Measurements from ENCODE around the gene FAM120C. TPM values are rescaled to one million over a fixed set of nuclear protein-coding genes. Genes with fewer than 3 reads are reported as not detected.

FAM120C gene
- total RNA-seq, 4 donors from 2014 or later = 4.6 to 7.7 (median 6.8) TPM

DNA sequence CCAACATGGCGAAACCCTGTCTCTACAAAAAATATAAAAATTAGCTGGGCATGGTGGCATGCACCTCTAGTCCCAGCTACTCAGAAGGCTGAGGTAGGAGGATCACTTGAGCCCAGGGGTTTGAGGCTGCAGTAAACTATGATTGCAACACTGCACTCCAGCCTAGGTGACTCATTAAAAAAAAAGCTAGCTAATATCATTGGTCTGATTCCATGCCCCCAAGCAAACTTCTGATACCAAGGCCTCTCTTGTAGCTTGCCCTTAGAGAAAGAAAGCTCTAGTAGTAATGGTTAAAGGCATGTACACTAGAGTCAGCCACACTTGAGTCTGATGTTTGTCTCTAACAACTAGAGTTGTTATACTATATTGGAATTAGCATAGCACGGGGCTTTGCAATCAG lies 106.2 kb downstream of the FAM120C start:
- Histone ChIP-seq H3K4me1 (no peaks in the 10 kb centered on the region), H3K9me3 (no peaks in the 10 kb centered on the region), H3K27ac (no peak overlapping the region), H3K27me3 (no peaks in the 10 kb centered on the region), H3K4me3 (no peak overlapping the region), H3K36me3 (peaks cover 0 to 59% of the 10 kb centered on the region in 2 donors)
- WGBS, 2 donors (ENCODE audit: low coverage in 1 of 2) = 90 to 100% methylated on average over 1 to 2 of the region's 2 CpGs
- TF ChIP-seq, protein P1, sequence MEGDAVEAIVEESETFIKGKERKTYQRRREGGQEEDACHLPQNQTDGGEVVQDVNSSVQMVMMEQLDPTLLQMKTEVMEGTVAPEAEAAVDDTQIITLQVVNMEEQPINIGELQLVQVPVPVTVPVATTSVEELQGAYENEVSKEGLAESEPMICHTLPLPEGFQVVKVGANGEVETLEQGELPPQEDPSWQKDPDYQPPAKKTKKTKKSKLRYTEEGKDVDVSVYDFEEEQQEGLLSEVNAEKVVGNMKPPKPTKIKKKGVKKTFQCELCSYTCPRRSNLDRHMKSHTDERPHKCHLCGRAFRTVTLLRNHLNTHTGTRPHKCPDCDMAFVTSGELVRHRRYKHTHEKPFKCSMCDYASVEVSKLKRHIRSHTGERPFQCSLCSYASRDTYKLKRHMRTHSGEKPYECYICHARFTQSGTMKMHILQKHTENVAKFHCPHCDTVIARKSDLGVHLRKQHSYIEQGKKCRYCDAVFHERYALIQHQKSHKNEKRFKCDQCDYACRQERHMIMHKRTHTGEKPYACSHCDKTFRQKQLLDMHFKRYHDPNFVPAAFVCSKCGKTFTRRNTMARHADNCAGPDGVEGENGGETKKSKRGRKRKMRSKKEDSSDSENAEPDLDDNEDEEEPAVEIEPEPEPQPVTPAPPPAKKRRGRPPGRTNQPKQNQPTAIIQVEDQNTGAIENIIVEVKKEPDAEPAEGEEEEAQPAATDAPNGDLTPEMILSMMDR (IDR thresholded peaks at IDR 0.05) = no peak
- no peak for TF ChIP-seq POLR2A (IDR thresholded peaks at IDR 0.05)
- TF ChIP-seq EP300 (IDR thresholded peaks at IDR 0.05) = no peak
- TF ChIP-seq POLR2AphosphoS5 (IDR thresholded peaks at IDR 0.05) = no peak
- no peak for ATAC-seq

DNA sequence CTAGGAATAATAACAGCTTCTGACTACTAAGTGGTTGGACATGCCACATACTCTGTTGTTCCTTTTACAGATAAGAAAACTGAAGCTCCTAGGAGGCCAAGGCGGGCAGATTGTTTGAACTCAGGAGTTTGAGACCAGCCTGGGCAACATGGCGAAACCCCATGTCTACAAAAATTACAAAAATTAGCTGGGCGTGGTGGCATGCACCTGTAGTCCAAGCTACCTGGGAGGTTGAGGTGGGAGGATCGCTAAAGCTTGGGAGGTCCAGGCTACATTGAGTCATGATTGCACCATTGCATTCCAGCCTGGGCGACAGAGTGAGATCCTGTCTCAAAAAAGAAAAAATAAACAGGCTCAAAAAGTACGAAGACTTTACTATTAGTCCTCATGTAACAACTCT lies 108.2 kb downstream of the FAM120C start:
- Histone ChIP-seq H3K4me3 (no peak overlapping the region), H3K36me3 (peaks cover 0 to 39% of the 10 kb centered on the region in 2 donors)

GRCh38 chrX:54067766-54068165 lies 115.3 kb downstream of the FAM120C start:
- no peaks in the 10 kb centered on the region for H3K27me3 ChIP-seq
- H3K4me3 ChIP-seq = no peak overlapping the region
- TF ChIP-seq, protein P1 (IDR thresholded peaks at IDR 0.05) = no peak
- no peak for TF ChIP-seq POLR2AphosphoS5 (IDR thresholded peaks at IDR 0.05)
- TF ChIP-seq POLR2A (IDR thresholded peaks at IDR 0.05) = no peak
- no peak for TF ChIP-seq EP300 (IDR thresholded peaks at IDR 0.05)
- no peaks in the 10 kb centered on the region for H3K9me3 ChIP-seq
- no peak for ATAC-seq
- WGBS, 2 donors (ENCODE audit: low coverage in 1 of 2) = 25 to 67% methylated on average over 1 to 2 of the region's 2 CpGs
- peaks cover 0 to 4% of the 10 kb centered on the region in 2 donors for H3K36me3 ChIP-seq
- no peaks in the 10 kb centered on the region for H3K4me1 ChIP-seq
- no peak overlapping the region for H3K27ac ChIP-seq

More for the DNA sequence above, 108.2 kb downstream of the FAM120C start:
- Histone ChIP-seq H3K4me1 (no peaks in the 10 kb centered on the region), H3K27ac (no peak overlapping the region), H3K9me3 (no peaks in the 10 kb centered on the region), H3K27me3 (no peaks in the 10 kb centered on the region)
- ATAC-seq = no peak
- TF ChIP-seq, protein P1 (IDR thresholded peaks at IDR 0.05) = no peak
- TF ChIP-seq POLR2A (IDR thresholded peaks at IDR 0.05) = no peak
- WGBS, 2 donors (ENCODE audit: low coverage in 1 of 2) = 71% methylated on average over 3 of the region's 6 CpGs; no CpG with 5 or more reads in 1 of the 2 donors

GRCh38 chrX:54066841-54067240 lies 116.2 kb downstream of the FAM120C start:
- H3K4me3 ChIP-seq = no peak overlapping the region
- no peak for ATAC-seq
- TF ChIP-seq EP300 (IDR thresholded peaks at IDR 0.05) = no peak
- TF ChIP-seq, protein P1 (IDR thresholded peaks at IDR 0.05) = no peak
- H3K4me1 ChIP-seq = no peaks in the 10 kb centered on the region
- no peaks in the 10 kb centered on the region for H3K9me3 ChIP-seq
- H3K27me3 ChIP-seq = no peaks in the 10 kb centered on the region
- no peaks in the 10 kb centered on the region for H3K36me3 ChIP-seq
- no peak overlapping the region for H3K27ac ChIP-seq

DNA sequence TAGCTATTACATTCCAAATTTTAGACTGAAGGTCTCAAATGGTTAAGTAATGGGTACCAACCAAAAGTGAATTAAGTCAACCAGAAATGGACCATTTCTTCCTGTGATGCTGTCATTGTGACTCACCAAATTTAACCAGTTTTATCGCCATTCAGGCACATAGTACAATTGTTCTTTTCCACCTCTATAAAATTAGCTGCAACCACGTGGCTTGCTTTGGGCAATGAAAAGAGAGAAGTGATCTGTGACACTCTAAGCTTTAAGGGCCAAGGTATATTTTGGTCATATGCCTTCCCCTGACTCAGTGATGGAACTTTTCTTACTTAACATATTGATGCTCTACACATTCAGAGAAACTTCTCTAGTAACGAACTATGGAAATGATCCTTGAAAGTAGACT lies 118.5 kb downstream of the FAM120C start:
- no peak overlapping the region for H3K27ac ChIP-seq
- TF ChIP-seq POLR2AphosphoS5 (IDR thresholded peaks at IDR 0.05) (no peak), POLR2A (IDR thresholded peaks at IDR 0.05) (no peak), EP300 (IDR thresholded peaks at IDR 0.05) (no peak)
- TF ChIP-seq, protein P1 (IDR thresholded peaks at IDR 0.05) = no peak
- no peaks in the 10 kb centered on the region for H3K27me3 ChIP-seq
- H3K4me3 ChIP-seq = no peak overlapping the region
- no peak for ATAC-seq
- H3K36me3 ChIP-seq = no peaks in the 10 kb centered on the region
- H3K9me3 ChIP-seq = no peaks in the 10 kb centered on the region
- H3K4me1 ChIP-seq = no peaks in the 10 kb centered on the region
- whole genome bisulfite sequencing, 2 donors (ENCODE audit: low coverage in 1 of 2) = 90% methylated on average over 2 to 3 of the region's 3 CpGs

All from gastroesophageal sphincter (tissue), 4 donors.